ENCODE measurements around the gene BRINP2.

GRCh38 chr1:177198243-177198642 is 27.5 kb downstream of the BRINP2 start:
- no peak for TF ChIP-seq CTCF (CRISPR knock-in tag; IDR thresholded peaks at IDR 0.05)
- no peak for TF ChIP-seq MYNN (CRISPR knock-in tag; IDR thresholded peaks at IDR 0.05; ENCODE audit: low read depth)
